Type B pancreatic cell (in vitro differentiated cells): ENCODE measurements around the gene SDC1. TPM values are rescaled to one million over a fixed set of nuclear protein-coding genes. Genes with fewer than 3 reads are reported as not detected.

Source experiments
- DNase-seq: peaks from one replicate; pipeline ENCODE4 v3.0.0; 2021; ENCODE audit warnings: mixed read lengths; ENCODE audit not compliant: unreplicated experiment; ENCODE audit errors: extremely low spot score
- H3K27ac Mint-ChIP-seq: 2 replicates; pipeline ENCODE4 v1.8.0; 2021; ENCODE audit warnings: mild to moderate bottlenecking, mixed read lengths
- H3K27me3 Mint-ChIP-seq: 2 replicates; pipeline ENCODE4 v1.8.0; 2021; ENCODE audit warnings: mixed read lengths
- H3K36me3 Mint-ChIP-seq: 2 replicates; pipeline ENCODE4 v1.8.0; 2021; ENCODE audit warnings: mixed read lengths
- H3K4me1 Mint-ChIP-seq: one replicate; pipeline ENCODE4 v1.8.0; 2021; ENCODE audit warnings: mixed read lengths; ENCODE audit not compliant: unreplicated experiment
- H3K4me3 Mint-ChIP-seq: 2 replicates; pipeline ENCODE4 v1.8.0; 2021; ENCODE audit warnings: mild to moderate bottlenecking, mixed read lengths
- H3K9me3 Mint-ChIP-seq: 2 replicates; pipeline ENCODE4 v1.8.0; 2021; ENCODE audit warnings: mixed read lengths
- CTCF ChIP-seq: fragments of 200-600 bp; sonication (generic); conservative IDR thresholded peaks from 2 replicates; pipeline ENCODE4 v1.5.0; 2021; ENCODE audit warnings: antibody characterized with exemption, mild to moderate bottlenecking
- total RNA-seq: library from RNA; stranded (reverse); gene quantifications from 2 replicates; pipeline ENCODE4 v1.2.1, GENCODE V29; 2021; ENCODE audit warnings: low replicate concordance

The SDC1 gene
- total RNA-seq, 1 donor from 2014 or later: 164 TPM

GRCh38 chr2:20205069-20205468, 19.9 kb downstream of the SDC1 start:
- DNase-seq: no peak
- H3K27me3 Mint-ChIP-seq: no peaks in the 10 kb centered on the region
- H3K27ac Mint-ChIP-seq: peak overlapping the region; percentile 48
- no peak for TF ChIP-seq CTCF
- H3K4me1 Mint-ChIP-seq: peaks cover 31% of the 10 kb centered on the region
- no peaks in the 10 kb centered on the region for H3K9me3 Mint-ChIP-seq
- H3K36me3 Mint-ChIP-seq: peaks cover 20% of the 10 kb centered on the region
- H3K4me3 Mint-ChIP-seq: no peak overlapping the region

- Mint-ChIP-seq H3K4me1 (peaks cover 43% of the 10 kb centered on the region), H3K9me3 (no peaks in the 10 kb centered on the region), H3K27me3 (no peaks in the 10 kb centered on the region), H3K36me3 (peaks cover 20% of the 10 kb centered on the region), H3K4me3 (no peak overlapping the region), H3K27ac (no peak overlapping the region)
- no peak for DNase-seq
- no peak for TF ChIP-seq CTCF
These were observed 21.3 kb downstream of the SDC1 start for GRCh38 chr2:20203521-20204225.

GRCh38 chr2:20203072-20203471, 21.9 kb downstream of the SDC1 start:
- no peak overlapping the region for H3K27ac Mint-ChIP-seq
- peaks cover 41% of the 10 kb centered on the region for H3K4me1 Mint-ChIP-seq
- no peak overlapping the region for H3K4me3 Mint-ChIP-seq
- H3K27me3 Mint-ChIP-seq: no peaks in the 10 kb centered on the region
- DNase-seq: no peak
- peaks cover 20% of the 10 kb centered on the region for H3K36me3 Mint-ChIP-seq
- no peak for TF ChIP-seq CTCF
- H3K9me3 Mint-ChIP-seq: no peaks in the 10 kb centered on the region

- no peaks in the 10 kb centered on the region for H3K27me3 Mint-ChIP-seq
- H3K4me1 Mint-ChIP-seq: peaks cover 41% of the 10 kb centered on the region
- H3K36me3 Mint-ChIP-seq: peaks cover 17% of the 10 kb centered on the region
- H3K27ac Mint-ChIP-seq: no peak overlapping the region
- no peak overlapping the region for H3K4me3 Mint-ChIP-seq
- DNase-seq: no peak
- TF ChIP-seq CTCF: no peak
- no peaks in the 10 kb centered on the region for H3K9me3 Mint-ChIP-seq
These were observed 23.3 kb downstream of the SDC1 start for GRCh38 chr2:20201671-20202070.

- H3K9me3 Mint-ChIP-seq: no peaks in the 10 kb centered on the region
- H3K4me3 Mint-ChIP-seq: no peak overlapping the region
These were observed 24.0 kb downstream of the SDC1 start for GRCh38 chr2:20200697-20201555.

More at GRCh38 chr2:20200697-20201555, 24.0 kb downstream of the SDC1 start:
- no peak for DNase-seq
- Mint-ChIP-seq H3K27ac (peak overlapping the region; percentile 80), H3K27me3 (no peaks in the 10 kb centered on the region), H3K36me3 (peaks cover 17% of the 10 kb centered on the region), H3K4me1 (peaks cover 43% of the 10 kb centered on the region)
- TF ChIP-seq CTCF: no peak
